PC-9 (cell line): ENCODE measurements around the gene UBL4B.

Experiments used
- CTCF ChIP-seq: fragments of 200-600 bp; sonication (generic); conservative IDR thresholded peaks from 2 replicates; pipeline ENCODE4 v1.6.1; 2017; ENCODE audit warnings: mixed run types, antibody characterized with exemption, mild to moderate bottlenecking, moderate library complexity
- EZH2 ChIP-seq: fragments of 200-600 bp; sonication (generic); IDR thresholded peaks from 2 replicates; pipeline ENCODE4 v1.8.0; 2017; ENCODE audit warnings: antibody characterized with exemption, low read depth

GRCh38 chr1:110098222-110099026 lies 13.8 kb upstream of the UBL4B start:
- TF ChIP-seq CTCF (no peak), EZH2 (no peak)
